ENCODE results near the gene BMPER. TPM values are rescaled to one million over a fixed set of nuclear protein-coding genes. Genes with fewer than 3 reads are reported as not detected.

The BMPER gene
- total RNA-seq, 1 donor, result 45.4 TPM

DNA sequence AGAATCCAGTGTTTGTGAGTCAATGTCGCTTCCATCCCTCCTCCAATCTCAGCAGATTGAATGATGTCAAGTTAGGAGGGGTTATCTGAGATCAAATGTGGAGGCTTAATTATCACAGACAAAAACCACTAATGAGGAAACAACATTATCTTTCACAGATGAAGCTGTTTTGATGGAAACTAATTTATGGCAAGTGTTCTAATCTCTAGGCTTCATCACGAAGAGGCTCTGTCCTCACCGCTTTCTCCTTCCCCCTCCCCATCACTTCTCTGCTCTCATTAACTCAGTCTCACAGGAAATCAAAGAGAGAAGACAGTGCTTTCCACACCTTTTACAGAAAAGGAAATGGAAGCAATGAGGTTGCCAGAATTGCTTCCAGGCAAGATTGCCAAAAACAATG, 283.7 kb downstream of the BMPER start:
- no peak overlapping the region for H3K4me3 ChIP-seq (ENCODE audit: low read depth, low read length)
- DNase-seq (ENCODE audit: low read depth), result no peak
- TF ChIP-seq, protein P1, sequence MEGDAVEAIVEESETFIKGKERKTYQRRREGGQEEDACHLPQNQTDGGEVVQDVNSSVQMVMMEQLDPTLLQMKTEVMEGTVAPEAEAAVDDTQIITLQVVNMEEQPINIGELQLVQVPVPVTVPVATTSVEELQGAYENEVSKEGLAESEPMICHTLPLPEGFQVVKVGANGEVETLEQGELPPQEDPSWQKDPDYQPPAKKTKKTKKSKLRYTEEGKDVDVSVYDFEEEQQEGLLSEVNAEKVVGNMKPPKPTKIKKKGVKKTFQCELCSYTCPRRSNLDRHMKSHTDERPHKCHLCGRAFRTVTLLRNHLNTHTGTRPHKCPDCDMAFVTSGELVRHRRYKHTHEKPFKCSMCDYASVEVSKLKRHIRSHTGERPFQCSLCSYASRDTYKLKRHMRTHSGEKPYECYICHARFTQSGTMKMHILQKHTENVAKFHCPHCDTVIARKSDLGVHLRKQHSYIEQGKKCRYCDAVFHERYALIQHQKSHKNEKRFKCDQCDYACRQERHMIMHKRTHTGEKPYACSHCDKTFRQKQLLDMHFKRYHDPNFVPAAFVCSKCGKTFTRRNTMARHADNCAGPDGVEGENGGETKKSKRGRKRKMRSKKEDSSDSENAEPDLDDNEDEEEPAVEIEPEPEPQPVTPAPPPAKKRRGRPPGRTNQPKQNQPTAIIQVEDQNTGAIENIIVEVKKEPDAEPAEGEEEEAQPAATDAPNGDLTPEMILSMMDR (IDR thresholded peaks at IDR 0.05; ENCODE audit: insufficient read depth, low read length), result no peak

DNA sequence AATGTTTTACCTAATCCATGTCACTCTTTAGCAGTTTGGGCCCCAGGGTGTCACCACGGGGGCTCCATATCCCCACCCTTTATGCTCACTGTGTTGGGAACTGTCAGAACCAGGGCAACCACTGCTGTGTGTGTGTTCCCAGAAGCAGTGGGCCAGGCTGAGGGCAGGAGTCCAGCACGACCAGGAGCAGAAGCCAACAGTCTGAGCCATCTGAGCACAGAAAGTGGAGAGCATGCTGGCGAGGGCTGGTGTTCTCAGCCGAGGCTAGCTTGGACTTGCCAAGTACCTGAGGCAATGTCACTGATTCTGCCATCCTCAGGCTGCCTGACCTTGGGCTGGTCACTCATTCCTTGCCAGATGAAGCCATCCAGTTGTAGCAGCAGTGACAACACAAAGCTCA, 285.0 kb downstream of the BMPER start:
- TF ChIP-seq, protein P1 (IDR thresholded peaks at IDR 0.05; ENCODE audit: insufficient read depth, low read length), result no peak
- H3K4me3 ChIP-seq (ENCODE audit: low read depth, low read length), result no peak overlapping the region
- peak; percentile 16 for DNase-seq (ENCODE audit: low read depth)

DNA sequence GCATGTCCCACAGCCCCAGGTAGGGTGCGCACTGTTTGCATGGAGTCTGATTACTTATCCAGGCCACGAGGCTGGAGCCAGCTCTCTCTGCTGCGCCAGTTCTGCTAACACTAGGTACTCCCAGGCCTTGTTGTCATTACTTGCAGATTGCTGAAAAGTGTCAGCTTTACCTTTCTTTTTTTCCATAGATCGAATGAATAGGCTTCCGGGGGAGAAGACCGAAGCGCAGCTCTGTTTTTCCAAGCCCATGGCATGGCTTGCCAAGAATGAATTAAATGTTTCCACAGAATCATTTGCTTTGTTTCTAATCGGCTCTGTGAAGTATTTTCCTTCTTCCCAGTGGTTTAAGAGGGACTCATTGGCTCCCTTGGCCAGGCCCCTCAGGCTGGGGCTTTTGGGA, 285.8 kb downstream of the BMPER start:
- H3K4me3 ChIP-seq (ENCODE audit: low read depth, low read length), result no peak overlapping the region
- TF ChIP-seq, protein P1 (IDR thresholded peaks at IDR 0.05; ENCODE audit: insufficient read depth, low read length), result no peak
- DNase-seq (ENCODE audit: low read depth), result no peak

DNA sequence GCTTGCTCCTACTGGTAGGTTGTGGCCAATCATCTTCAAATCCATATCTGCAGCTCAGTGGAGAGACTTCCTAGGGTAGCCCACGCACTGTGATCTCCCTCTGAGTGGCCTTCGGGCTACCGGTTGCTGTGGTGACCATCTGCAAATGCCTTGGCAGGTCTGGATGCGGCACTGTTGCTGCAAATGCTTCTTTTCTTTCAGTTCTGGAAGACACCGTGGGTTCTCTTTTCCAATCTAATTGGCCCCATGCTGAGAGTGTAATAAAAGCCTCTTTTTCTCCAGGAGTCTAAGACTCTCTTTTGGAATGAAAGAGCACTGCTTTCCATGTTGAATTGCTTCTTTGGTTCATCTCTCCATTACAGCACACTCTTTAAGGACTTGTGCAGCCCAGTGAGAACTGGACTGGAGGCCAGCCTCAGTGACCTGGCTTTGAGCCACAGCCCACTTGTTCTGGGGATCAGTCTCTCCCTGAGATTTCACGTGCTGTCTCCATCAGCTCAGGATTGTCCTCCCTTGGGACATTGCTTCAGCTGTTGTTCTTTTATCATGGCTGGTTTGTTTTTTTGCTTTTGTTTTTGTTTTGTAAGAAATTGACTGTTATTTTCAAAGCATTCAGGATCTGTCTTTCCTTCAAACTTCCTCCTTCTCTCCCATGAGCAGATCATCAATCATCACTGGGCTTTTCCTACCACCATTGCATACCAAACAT, 286.6 kb downstream of the BMPER start:
- DNase-seq (ENCODE audit: low read depth), result no peak
- H3K4me3 ChIP-seq (ENCODE audit: low read depth, low read length), result no peak overlapping the region
- TF ChIP-seq, protein P1 (IDR thresholded peaks at IDR 0.05; ENCODE audit: insufficient read depth, low read length), result no peak

DNA sequence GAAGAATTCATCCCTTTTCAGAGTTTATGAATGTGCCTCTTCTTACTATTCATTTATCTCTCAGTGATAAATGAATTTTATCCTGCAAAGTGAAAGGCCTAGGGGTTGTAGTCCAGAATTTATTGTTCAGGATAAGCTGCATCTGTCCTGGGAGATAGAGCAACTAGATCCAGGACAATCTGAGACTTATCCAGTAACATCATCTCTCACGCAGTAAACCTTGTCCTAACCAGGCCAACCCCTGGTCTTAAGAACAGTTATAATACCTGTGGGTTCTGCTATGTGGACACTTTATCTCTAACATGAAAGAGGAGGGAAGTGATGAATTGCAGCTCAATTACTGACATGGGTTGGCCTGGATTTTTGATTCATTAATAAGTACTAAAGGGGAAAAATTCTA, 287.6 kb downstream of the BMPER start:
- TF ChIP-seq, protein P1 (IDR thresholded peaks at IDR 0.05; ENCODE audit: insufficient read depth, low read length), result no peak
- DNase-seq (ENCODE audit: low read depth), result no peak
- no peak overlapping the region for H3K4me3 ChIP-seq (ENCODE audit: low read depth, low read length)

DNA sequence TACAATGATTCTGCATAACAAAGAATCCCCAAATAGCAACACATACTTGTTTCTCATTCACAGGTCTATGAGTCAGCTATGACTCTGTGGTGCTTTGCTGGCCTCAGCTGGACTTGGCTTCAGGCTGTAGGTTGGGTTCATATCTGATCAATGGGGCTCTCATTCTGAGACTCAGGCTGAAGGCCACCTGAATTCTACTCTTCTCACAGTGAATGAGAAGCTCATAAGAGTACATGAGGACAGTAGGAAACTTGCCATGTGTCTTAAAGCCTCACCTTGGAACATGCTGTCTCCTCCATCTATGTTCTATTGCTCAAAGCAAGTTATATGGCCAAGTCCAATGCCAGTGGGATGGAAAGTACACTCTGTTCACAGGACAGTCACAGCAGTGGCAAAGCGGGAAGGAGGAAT, 292.9 kb downstream of the BMPER start:
- TF ChIP-seq, protein P1 (IDR thresholded peaks at IDR 0.05; ENCODE audit: insufficient read depth, low read length), result no peak
- no peak overlapping the region for H3K4me3 ChIP-seq (ENCODE audit: low read depth, low read length)
- peak; percentile 10 for DNase-seq (ENCODE audit: low read depth)

Measured in fibroblast of the aortic adventitia (primary cell).